H1 (cell line): ENCODE measurements around the gene CAMKK2. TPM values are rescaled to one million over a fixed set of nuclear protein-coding genes. Genes with fewer than 3 reads are reported as not detected.

Experiments used
- CTCF ChIA-PET: fragments of 300-600 bp; sonication (Branson Sonifier 250); formaldehyde crosslinking; loops from one replicate; lab custom pipeline; 2021; ENCODE audit not compliant: partially characterized antibody; lab: Charles Lee
- POLR2A ChIA-PET: fragments of 300-600 bp; sonication (Branson Sonifier 250); formaldehyde crosslinking; loops from one replicate; lab custom pipeline; 2021; ENCODE audit warnings: inconsistent platforms; ENCODE audit not compliant: partially characterized antibody; lab: Charles Lee
- DNase-seq, 2 experiments: peaks; one replicate each; pipeline versions ENCODE4 v3.0.0 to v3.0.0-alpha.2; 2010 to 2022; ENCODE audit warnings: low spot score in 2 of 2, low read depth in 1 of 2, mixed read lengths in 1 of 2
- FAIRE-seq: peaks from 2 replicates; lab custom pipeline; 2011; peaks lifted over from hg19 to GRCh38; lab: Jason Lieb, UNC
- H2AFZ ChIP-seq: 2 replicates; pipeline ENCODE4 v1.8.1; 2012; ENCODE audit warnings: low read length, inconsistent platforms
- H2AK5ac ChIP-seq: 2 replicates; pipeline ENCODE4 v1.6.1; 2013; ENCODE audit warnings: low read depth, low read length
- H2BK120ac ChIP-seq: replicated peaks from 2 replicates; pipeline ENCODE3; 2013; ENCODE audit warnings: low read depth, low read length, inconsistent platforms
- H2BK12ac ChIP-seq: 2 replicates; pipeline ENCODE4 v1.6.1; 2013; ENCODE audit warnings: low read depth, low read length
- H2BK15ac ChIP-seq: 2 replicates; pipeline ENCODE4 v1.6.1; 2013; ENCODE audit warnings: low read length
- H2BK20ac ChIP-seq: 2 replicates; pipeline ENCODE4 v1.6.1; 2013; ENCODE audit warnings: low read length
- H2BK5ac ChIP-seq: 2 replicates; pipeline ENCODE4 v1.6.1; 2013; ENCODE audit warnings: low read depth, low read length
- H3K14ac ChIP-seq: 2 replicates; pipeline ENCODE4 v1.6.1; 2013; ENCODE audit warnings: inconsistent platforms; ENCODE audit not compliant: insufficient read length
- H3K18ac ChIP-seq: 2 replicates; pipeline ENCODE4 v1.6.1; 2013; ENCODE audit warnings: low read length; ENCODE audit errors: extremely low read depth
- H3K23ac ChIP-seq: 2 replicates; pipeline ENCODE4 v1.6.1; 2013; ENCODE audit warnings: inconsistent platforms; ENCODE audit not compliant: insufficient read length
- H3K23me2 ChIP-seq: 2 replicates; pipeline ENCODE4 v1.6.1; 2013; ENCODE audit warnings: low read depth, low read length
- H3K27ac ChIP-seq: 2 replicates; pipeline ENCODE4 v1.6.1; 2011; ENCODE audit warnings: low read depth, low read length, inconsistent platforms
- H3K27me3 ChIP-seq, 4 experiments: replicated peaks in 1 of 4; 1 replicate in 1 of 4; 2 replicates in 3 of 4; pipeline versions ENCODE4 v1.6.1 to v1.8.1; 2011 to 2013; ENCODE audit warnings: low read length in 3 of 4, mild to moderate bottlenecking in 3 of 4, inconsistent platforms in 2 of 4, mixed read lengths in 2 of 4, moderate library complexity in 1 of 4; ENCODE audit not compliant: control insufficient read depth in 3 of 4, insufficient read depth in 3 of 4; ENCODE audit errors: extremely low read depth in 1 of 4
- H3K36me3 ChIP-seq, 4 experiments: 2 replicates each; pipeline versions ENCODE4 v1.6.1 to v1.8.1; 2011 to 2013; ENCODE audit warnings: mild to moderate bottlenecking in 4 of 4, low read length in 3 of 4, moderate library complexity in 2 of 4, control low read depth in 1 of 4, inconsistent platforms in 1 of 4; ENCODE audit not compliant: insufficient read depth in 4 of 4, control insufficient read depth in 2 of 4
- H3K4ac ChIP-seq: replicated peaks from 2 replicates; pipeline ENCODE3; 2013; ENCODE audit warnings: low read length, low read depth, mixed read lengths, inconsistent platforms; ENCODE audit not compliant: insufficient read length
- H3K4me1 ChIP-seq, 4 experiments: replicated peaks in 1 of 4; 1 replicate in 1 of 4; 2 replicates in 3 of 4; pipeline versions ENCODE4 v1.6.1 to v1.8.1; 2011 to 2013; ENCODE audit warnings: low read length in 3 of 4, inconsistent platforms in 2 of 4, mixed read lengths in 1 of 4; ENCODE audit not compliant: insufficient read depth in 4 of 4, control insufficient read depth in 3 of 4
- H3K4me2 ChIP-seq, 2 experiments: 2 replicates each; pipeline versions ENCODE4 v1.6.1 to v1.8.1; 2011 to 2013; ENCODE audit warnings: low read depth in 2 of 2, low read length in 2 of 2, control low read depth in 1 of 2, inconsistent platforms in 1 of 2, mild to moderate bottlenecking in 1 of 2; ENCODE audit not compliant: insufficient read depth in 1 of 2
- H3K4me3 ChIP-seq, 4 experiments: fragments of 200-600, 300-600 bp in 1 of 4; sonication (generic), shearing (Covaris generic), sonication (Bioruptor Twin) in 1 of 4; 2 replicates each; pipeline versions ENCODE4 v1.5.1 to v1.8.1; 2011 to 2016; ENCODE audit warnings: low read length in 4 of 4, low read depth in 3 of 4, control low read depth in 2 of 4, inconsistent platforms in 2 of 4, mild to moderate bottlenecking in 2 of 4, mixed read lengths in 1 of 4, moderate library complexity in 1 of 4; ENCODE audit not compliant: insufficient read depth in 2 of 4; ENCODE audit errors: extremely low read depth in 1 of 4
- H3K56ac ChIP-seq: replicated peaks from 2 replicates; pipeline ENCODE3; 2013; ENCODE audit warnings: low read depth, mild to moderate bottlenecking, mixed read lengths, low read length, inconsistent platforms; ENCODE audit not compliant: insufficient read length
- H3K79me1 ChIP-seq: 2 replicates; pipeline ENCODE4 v1.6.1; 2013; ENCODE audit warnings: low read depth, low read length, control low read depth
- H3K79me2 ChIP-seq, 2 experiments: 2 replicates each; pipeline versions ENCODE4 v1.6.1 to v1.8.1; 2012 to 2013; ENCODE audit warnings: low read length in 2 of 2, mild to moderate bottlenecking in 2 of 2, inconsistent platforms in 1 of 2; ENCODE audit not compliant: insufficient read depth in 2 of 2, control insufficient read depth in 1 of 2
- H3K9ac ChIP-seq, 4 experiments: replicated peaks in 1 of 4; 1 replicate in 1 of 4; 2 replicates in 3 of 4; pipeline versions ENCODE4 v1.6.1 to v1.8.1; 2011 to 2013; ENCODE audit warnings: low read depth in 3 of 4, low read length in 3 of 4, control low read depth in 2 of 4, mild to moderate bottlenecking in 2 of 4, moderate library complexity in 2 of 4, inconsistent platforms in 1 of 4; ENCODE audit errors: extremely low read depth in 1 of 4
- H3K9me3 ChIP-seq, 2 experiments: 2 replicates each; pipeline versions ENCODE4 v1.6.1 to v1.8.1; 2012 to 2013; ENCODE audit warnings: mild to moderate bottlenecking in 2 of 2, moderate library complexity in 2 of 2, control low read depth in 1 of 2, inconsistent platforms in 1 of 2, low read depth in 1 of 2, low read length in 1 of 2, mixed read lengths in 1 of 2; ENCODE audit not compliant: insufficient read depth in 2 of 2
- H4K20me1 ChIP-seq, 2 experiments: replicated peaks in 1 of 2; 2 replicates each; pipeline versions ENCODE3 to v1.8.1; 2011 to 2013; ENCODE audit warnings: inconsistent platforms in 2 of 2, low read length in 2 of 2, mild to moderate bottlenecking in 1 of 2; ENCODE audit not compliant: insufficient read depth in 2 of 2, control insufficient read depth in 1 of 2
- H4K5ac ChIP-seq: 2 replicates; pipeline ENCODE4 v1.6.1; 2013; ENCODE audit warnings: low read length, low read depth, mixed read lengths, inconsistent platforms; ENCODE audit not compliant: insufficient read length
- H4K8ac ChIP-seq: 2 replicates; pipeline ENCODE4 v1.8.0; 2013; ENCODE audit warnings: mild to moderate bottlenecking, moderate library complexity, low read length, inconsistent platforms; ENCODE audit not compliant: insufficient read depth; ENCODE audit errors: extremely low read depth
- H4K91ac ChIP-seq: replicated peaks from 2 replicates; pipeline ENCODE3; 2013; ENCODE audit warnings: low read length, mixed read lengths, inconsistent platforms; ENCODE audit not compliant: insufficient read length
- BCL11A ChIP-seq, 2 experiments: IDR thresholded peaks; one replicate each; pipeline ENCODE4 v1.6.1; 2011; ENCODE audit warnings: low read depth in 2 of 2, low read length in 2 of 2, mild to moderate bottlenecking in 2 of 2
- JUND ChIP-seq: IDR thresholded peaks from 2 replicates; pipeline ENCODE4 v1.6.1; 2011; ENCODE audit warnings: mild to moderate bottlenecking, improper control_type of control experiment, low read length
- NRF1 ChIP-seq: IDR thresholded peaks from 2 replicates; pipeline ENCODE4 v1.6.1; 2011; ENCODE audit warnings: mild to moderate bottlenecking, low read depth, low read length, improper control_type of control experiment
- RXRA ChIP-seq: IDR thresholded peaks from 2 replicates; pipeline ENCODE4 v1.6.1; 2011; ENCODE audit warnings: low read depth, mild to moderate bottlenecking, low read length, moderate library complexity; ENCODE audit not compliant: insufficient read depth
- WGBS, 2 experiments: shearing (Covaris generic) in 1 of 2; methylation state at CpG; one replicate each; pipeline versions ENCODE4 v1.1.6 to v1.1.7; 2013 to 2015; ENCODE audit warnings: low lambda C conversion rate in 2 of 2, mixed read lengths in 2 of 2, inconsistent platforms in 1 of 2, low coverage in 1 of 2, missing lambda C conversion rate in 1 of 2; ENCODE audit not compliant: insufficient replicate concordance in 2 of 2, insufficient coverage in 1 of 2, insufficient read length in 1 of 2; ENCODE audit errors: extremely low coverage in 1 of 2, missing lambda C conversion rate in 1 of 2; 5-methylcytosine and 5-hydroxymethylcytosine counted together
- polyA plus RNA-seq, 7 experiments: library from polyadenylated mRNA; depleted of rRNA in 3 of 7; stranded (reverse) in 5 of 7; unstranded in 2 of 7; fragments of >200 nt in 5 of 7; fragments of 200-250 nt in 2 of 7; gene quantifications; 1 replicate in 5 of 7; 2 replicates in 1 of 7; 4 replicates in 1 of 7; pipeline versions ENCODE4 v1.2.1 to v1.2.3, GENCODE V29; 2011 to 2013; ENCODE audit warnings: missing spikeins in 2 of 7, mixed read lengths in 2 of 7
- total RNA-seq: library from RNA; stranded (reverse); fragmentation: NEBNext Ultra II Directional; extraction: Animal tissue kit (Norgen Biotek cat#: 25700); gene quantifications from 2 replicates; pipeline ENCODE4 v1.2.1, GENCODE V29; 2021

Gene CAMKK2
- total and polyA plus RNA-seq, 2 of the 8 experiments (the other 6 are each of a cell fraction or from before 2014, with no cell fraction given): 29.6 to 30.6 TPM

DNA sequence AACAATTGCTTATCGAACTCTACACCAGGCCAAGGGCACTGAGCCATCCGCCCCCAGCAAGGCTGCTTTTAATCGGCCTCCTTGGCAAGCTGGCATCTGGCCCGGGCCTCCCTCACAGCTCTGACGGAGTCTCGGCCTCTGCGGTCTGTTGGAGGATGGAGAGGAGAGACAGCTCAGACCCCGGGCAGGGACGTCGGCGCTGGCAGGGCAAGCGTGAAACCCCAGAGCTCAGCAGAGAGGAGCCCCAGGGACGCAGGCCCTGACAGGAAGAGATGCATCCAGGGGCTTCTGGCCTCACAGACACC lies 17.5 kb downstream of the CAMKK2 start:
- Histone ChIP-seq H3K27ac (no peak overlapping the region), H2BK5ac (no peak overlapping the region; the same call in 1 of the 2 replicates), H4K91ac (no peak overlapping the region), H3K36me3 (peaks cover 0 to 3% (median 0%) of the 10 kb centered on the region in 4 experiments; a peak in 3 of 8 replicates), H3K18ac (no peak overlapping the region), H2AK5ac (no peak overlapping the region), H3K4me3 (no peak overlapping the region), H3K4ac (no peak overlapping the region), H3K4me1 (peaks cover 0 to 8% (median 2%) of the 10 kb centered on the region in 4 experiments; a peak in 4 of 7 replicates), H3K23me2 (no peaks in the 10 kb centered on the region), H2BK15ac (no peak overlapping the region), H3K79me1 (0 out of 2 replicates have a peak, but pooled peaks cover 2% of the 10 kb centered on the region), H2BK120ac (no peak overlapping the region), H3K9me3 (no peaks in the 10 kb centered on the region), H3K79me2 (no peaks in the 10 kb centered on the region; a peak in 1 of 4 replicates), H4K8ac (no peak overlapping the region), H2AFZ (no peak overlapping the region), H3K14ac (no peak overlapping the region), H3K56ac (no peak overlapping the region), H4K20me1 (peaks cover 0 to 6% of the 10 kb centered on the region in 2 experiments), H4K5ac (no peak overlapping the region), H3K27me3 (no peaks in the 10 kb centered on the region), H3K4me2 (no peak overlapping the region), H2BK12ac (no peak overlapping the region), H3K9ac (no peak overlapping the region), H3K23ac (no peak overlapping the region), H2BK20ac (no peak overlapping the region)
- no peak for DNase-seq
- WGBS, 2 experiments: 93% methylated on average over 8 of the region's 13 CpGs; no CpG with 5 or more reads in 1 of the 2 experiments
- POLR2A ChIA-PET: interaction anchor here (0.5 to 1.6 kb wide), 4 partner anchors 9 to 68 kb away, joined by 3 to 4 read pairs (median 3); partner anchors contain the start of gene CAMKK2
- TF ChIP-seq JUND (no peak), RXRA (no peak), BCL11A (IDR thresholded peaks at IDR 0.05; ENCODE audit: low read depth in 2 of 2, low read length in 2 of 2) (no peak), NRF1 (no peak)
- CTCF ChIA-PET: interaction anchor here (0.6 to 1.2 kb wide), 3 partner anchors 8 to 164 kb away, joined by 3 read pairs; no protein-coding TSS in a partner anchor
- FAIRE-seq: no peak
